HepG2 (cell line): ENCODE measurements around the gene ACTR1A. TPM values are rescaled to one million over a fixed set of nuclear protein-coding genes. Genes with fewer than 3 reads are reported as not detected.

Experiments used
- ADNP ChIP-seq: sonication (generic); formaldehyde crosslinking; IDR thresholded peaks from 2 replicates; pipeline ENCODE4 v1.4.0; 2020; ENCODE audit warnings: missing genetic modification reagents
- ASH2L ChIP-seq: fragments of 300-600, 200-600 bp; sonication (generic); IDR thresholded peaks from 2 replicates; pipeline ENCODE4 v1.7.0; 2017; ENCODE audit warnings: low read depth, mild to moderate bottlenecking, moderate library complexity, mixed read lengths, low read length; ENCODE audit not compliant: insufficient read length
- GLI4 ChIP-seq: sonication (generic); formaldehyde crosslinking; IDR thresholded peaks from 2 replicates; pipeline ENCODE4 v1.5.1; 2020; ENCODE audit warnings: missing genetic modification reagents, mild to moderate bottlenecking, moderate library complexity, borderline replicate concordance
- TBL1XR1 ChIP-seq: fragments of 150-350 bp; IDR thresholded peaks from 2 replicates; pipeline ENCODE4 v1.6.1; 2014; ENCODE audit warnings: borderline replicate concordance, low read length; ENCODE audit not compliant: partially characterized antibody
- TGIF2 ChIP-seq: IDR thresholded peaks from 2 replicates; pipeline ENCODE4 v1.6.1; 2016; ENCODE audit warnings: control low read depth, missing compliant biosample characterization
- TOPORS ChIP-seq: sonication (generic); formaldehyde crosslinking; IDR thresholded peaks from 2 replicates; pipeline ENCODE4 v1.8.0; 2023; ENCODE audit warnings: mild to moderate bottlenecking, missing genetic modification reagents
- TP53 ChIP-seq: sonication (generic); formaldehyde crosslinking; conservative IDR thresholded peaks from 2 replicates; pipeline ENCODE4 v1.4.0; 2020; ENCODE audit warnings: missing genetic modification reagents
- ZIK1 ChIP-seq: sonication (generic); formaldehyde crosslinking; IDR thresholded peaks from 2 replicates; pipeline ENCODE4 v1.5.0; 2020; ENCODE audit warnings: mild to moderate bottlenecking, low read depth, missing genetic modification reagents, borderline replicate concordance
- ZNF124 ChIP-seq: sonication (generic); formaldehyde crosslinking; IDR thresholded peaks from 2 replicates; pipeline ENCODE4 v1.4.0; 2020; ENCODE audit warnings: missing genetic modification reagents
- polyA plus RNA-seq, 8 experiments: library from polyadenylated mRNA; depleted of rRNA in 3 of 8; stranded (reverse) in 7 of 8; unstranded in 1 of 8; fragments of >200 nt; fragmentation: Illumina TruSeq in 4 of 8; extraction: Trizol in 4 of 8; gene quantifications; 2 replicates each; pipeline versions ENCODE4 v1.2.1 to v1.2.3, GENCODE V29; 2011 to 2016; ENCODE audit warnings: low read depth in 4 of 8, missing spikeins in 1 of 8, mixed read lengths in 1 of 8; ENCODE audit not compliant: insufficient read depth in 1 of 8
- total RNA-seq, 5 experiments: library from RNA; depleted of rRNA; stranded (reverse); fragments of >200 nt; fragmentation: Illumina TruSeq; extraction: Trizol; gene quantifications; 2 replicates each; pipeline ENCODE4 v1.2.3, GENCODE V29; 2016; ENCODE audit warnings: low read depth in 1 of 5
- TF ChIP-seq, protein P1 (sequence below): IDR thresholded peaks from 2 replicates; pipeline ENCODE4 v1.6.1; 2016; ENCODE audit warnings: missing compliant biosample characterization, missing genetic modification reagents, borderline replicate concordance
- TF ChIP-seq, protein P2 (sequence below): sonication (generic); formaldehyde crosslinking; IDR thresholded peaks from 2 replicates; pipeline ENCODE4 v1.4.0; 2020; ENCODE audit warnings: low read depth, missing genetic modification reagents
- TF ChIP-seq, protein P3 (sequence below): sonication (generic); formaldehyde crosslinking; IDR thresholded peaks from 2 replicates; pipeline ENCODE4 v1.8.0; 2022; ENCODE audit warnings: mild to moderate bottlenecking, missing genetic modification reagents, borderline replicate concordance
- TF ChIP-seq, protein P4 (sequence below): sonication (generic); formaldehyde crosslinking; IDR thresholded peaks from one replicate; pipeline ENCODE4 v1.5.1; 2020; ENCODE audit warnings: mild to moderate bottlenecking, missing genetic modification reagents; ENCODE audit errors: not compliant biosample characterization

Gene ACTR1A
- total and polyA plus RNA-seq, 2 of the 13 experiments (the other 11 are each of a cell fraction or from before 2014, with no cell fraction given): 59.6 to 62.8 TPM

DNA sequence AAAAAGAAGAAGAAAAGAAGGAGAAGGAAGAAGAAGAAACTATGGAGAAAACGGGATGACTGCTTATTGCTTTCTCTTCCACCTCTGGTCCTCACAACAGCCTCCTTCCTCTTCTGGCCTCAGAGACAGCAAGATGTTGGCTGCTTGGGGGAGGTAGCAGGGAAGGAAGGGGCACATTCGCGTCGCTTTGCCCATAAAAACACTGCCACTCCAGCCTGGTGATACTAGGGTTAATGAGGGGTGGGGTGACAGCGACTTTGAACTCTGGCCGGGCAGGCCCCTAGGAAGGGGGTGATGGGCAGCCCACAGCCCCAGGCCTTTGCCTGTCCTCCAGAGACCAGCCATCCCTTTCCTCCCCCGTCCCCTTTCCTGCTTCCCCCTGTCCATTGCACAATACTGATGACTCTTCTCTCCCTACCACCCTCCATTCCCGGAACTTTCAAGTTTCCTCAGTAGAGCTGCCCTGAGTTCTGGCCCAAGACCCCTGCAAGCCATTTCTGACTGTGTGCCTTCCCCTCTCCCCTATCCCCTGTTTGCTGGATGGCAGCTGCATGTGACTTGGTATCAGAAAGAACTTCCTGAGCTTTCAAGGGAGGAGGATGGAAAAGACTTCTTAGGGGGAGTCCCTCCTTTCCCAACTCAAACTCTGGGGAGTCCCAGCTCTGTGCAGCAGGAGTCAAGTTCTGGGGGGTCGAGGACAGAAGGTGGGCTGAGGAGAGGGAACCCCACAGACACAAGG lies 67.9 kb downstream of the ACTR1A start (continued):
- TF ChIP-seq ZNF124 (CRISPR knock-in tag): 0 out of 2 replicates have a peak, but pooled peaks have one; percentile 13
- no peak for TF ChIP-seq TP53 (CRISPR knock-in tag)
- TF ChIP-seq TBL1XR1: peak; percentile 13
- TF ChIP-seq TOPORS (CRISPR knock-in tag): no peak
- no peak for TF ChIP-seq GLI4 (CRISPR knock-in tag)
- TF ChIP-seq, protein P1, sequence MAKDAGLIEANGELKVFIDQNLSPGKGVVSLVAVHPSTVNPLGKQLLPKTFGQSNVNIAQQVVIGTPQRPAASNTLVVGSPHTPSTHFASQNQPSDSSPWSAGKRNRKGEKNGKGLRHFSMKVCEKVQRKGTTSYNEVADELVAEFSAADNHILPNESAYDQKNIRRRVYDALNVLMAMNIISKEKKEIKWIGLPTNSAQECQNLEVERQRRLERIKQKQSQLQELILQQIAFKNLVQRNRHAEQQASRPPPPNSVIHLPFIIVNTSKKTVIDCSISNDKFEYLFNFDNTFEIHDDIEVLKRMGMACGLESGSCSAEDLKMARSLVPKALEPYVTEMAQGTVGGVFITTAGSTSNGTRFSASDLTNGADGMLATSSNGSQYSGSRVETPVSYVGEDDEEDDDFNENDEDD (CRISPR knock-in tag): no peak
- TF ChIP-seq ZIK1 (CRISPR knock-in tag): no peak; the same call in 1 of the 2 replicates
- TF ChIP-seq, protein P2, sequence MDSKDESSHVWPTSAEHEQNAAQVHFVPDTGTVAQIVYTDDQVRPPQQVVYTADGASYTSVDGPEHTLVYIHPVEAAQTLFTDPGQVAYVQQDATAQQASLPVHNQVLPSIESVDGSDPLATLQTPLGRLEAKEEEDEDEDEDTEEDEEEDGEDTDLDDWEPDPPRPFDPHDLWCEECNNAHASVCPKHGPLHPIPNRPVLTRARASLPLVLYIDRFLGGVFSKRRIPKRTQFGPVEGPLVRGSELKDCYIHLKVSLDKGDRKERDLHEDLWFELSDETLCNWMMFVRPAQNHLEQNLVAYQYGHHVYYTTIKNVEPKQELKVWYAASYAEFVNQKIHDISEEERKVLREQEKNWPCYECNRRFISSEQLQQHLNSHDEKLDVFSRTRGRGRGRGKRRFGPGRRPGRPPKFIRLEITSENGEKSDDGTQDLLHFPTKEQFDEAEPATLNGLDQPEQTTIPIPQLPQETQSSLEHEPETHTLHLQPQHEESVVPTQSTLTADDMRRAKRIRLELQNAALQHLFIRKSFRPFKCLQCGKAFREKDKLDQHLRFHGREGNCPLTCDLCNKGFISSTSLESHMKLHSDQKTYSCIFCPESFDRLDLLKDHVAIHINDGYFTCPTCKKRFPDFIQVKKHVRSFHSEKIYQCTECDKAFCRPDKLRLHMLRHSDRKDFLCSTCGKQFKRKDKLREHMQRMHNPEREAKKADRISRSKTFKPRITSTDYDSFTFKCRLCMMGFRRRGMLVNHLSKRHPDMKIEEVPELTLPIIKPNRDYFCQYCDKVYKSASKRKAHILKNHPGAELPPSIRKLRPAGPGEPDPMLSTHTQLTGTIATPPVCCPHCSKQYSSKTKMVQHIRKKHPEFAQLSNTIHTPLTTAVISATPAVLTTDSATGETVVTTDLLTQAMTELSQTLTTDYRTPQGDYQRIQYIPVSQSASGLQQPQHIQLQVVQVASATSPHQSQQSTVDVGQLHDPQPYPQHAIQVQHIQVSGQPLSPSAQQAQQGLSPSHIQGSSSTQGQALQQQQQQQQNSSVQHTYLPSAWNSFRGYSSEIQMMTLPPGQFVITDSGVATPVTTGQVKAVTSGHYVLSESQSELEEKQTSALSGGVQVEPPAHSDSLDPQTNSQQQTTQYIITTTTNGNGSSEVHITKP (CRISPR knock-in tag): peak; percentile 89
- TF ChIP-seq, protein P3, sequence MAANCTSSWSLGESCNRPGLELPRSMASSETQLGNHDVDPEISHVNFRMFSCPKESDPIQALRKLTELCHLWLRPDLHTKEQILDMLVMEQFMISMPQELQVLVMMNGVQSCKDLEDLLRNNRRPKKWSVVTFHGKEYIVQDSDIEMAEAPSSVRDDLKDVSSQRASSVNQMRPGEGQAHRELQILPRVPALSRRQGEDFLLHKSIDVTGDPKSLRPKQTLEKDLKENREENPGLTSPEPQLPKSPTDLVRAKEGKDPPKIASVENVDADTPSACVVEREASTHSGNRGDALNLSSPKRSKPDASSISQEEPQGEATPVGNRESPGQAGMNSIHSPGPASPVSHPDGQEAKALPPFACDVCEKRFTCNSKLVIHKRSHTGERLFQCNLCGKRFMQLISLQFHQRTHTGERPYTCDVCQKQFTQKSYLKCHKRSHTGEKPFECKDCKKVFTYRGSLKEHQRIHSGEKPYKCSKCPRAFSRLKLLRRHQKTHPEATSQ (CRISPR knock-in tag): no peak
- peak; percentile 27 for TF ChIP-seq ASH2L
- TF ChIP-seq ADNP (CRISPR knock-in tag): no peak
- peak; percentile 30; the same call in 1 of the 2 replicates for TF ChIP-seq TGIF2 (CRISPR knock-in tag)
- TF ChIP-seq, protein P4, sequence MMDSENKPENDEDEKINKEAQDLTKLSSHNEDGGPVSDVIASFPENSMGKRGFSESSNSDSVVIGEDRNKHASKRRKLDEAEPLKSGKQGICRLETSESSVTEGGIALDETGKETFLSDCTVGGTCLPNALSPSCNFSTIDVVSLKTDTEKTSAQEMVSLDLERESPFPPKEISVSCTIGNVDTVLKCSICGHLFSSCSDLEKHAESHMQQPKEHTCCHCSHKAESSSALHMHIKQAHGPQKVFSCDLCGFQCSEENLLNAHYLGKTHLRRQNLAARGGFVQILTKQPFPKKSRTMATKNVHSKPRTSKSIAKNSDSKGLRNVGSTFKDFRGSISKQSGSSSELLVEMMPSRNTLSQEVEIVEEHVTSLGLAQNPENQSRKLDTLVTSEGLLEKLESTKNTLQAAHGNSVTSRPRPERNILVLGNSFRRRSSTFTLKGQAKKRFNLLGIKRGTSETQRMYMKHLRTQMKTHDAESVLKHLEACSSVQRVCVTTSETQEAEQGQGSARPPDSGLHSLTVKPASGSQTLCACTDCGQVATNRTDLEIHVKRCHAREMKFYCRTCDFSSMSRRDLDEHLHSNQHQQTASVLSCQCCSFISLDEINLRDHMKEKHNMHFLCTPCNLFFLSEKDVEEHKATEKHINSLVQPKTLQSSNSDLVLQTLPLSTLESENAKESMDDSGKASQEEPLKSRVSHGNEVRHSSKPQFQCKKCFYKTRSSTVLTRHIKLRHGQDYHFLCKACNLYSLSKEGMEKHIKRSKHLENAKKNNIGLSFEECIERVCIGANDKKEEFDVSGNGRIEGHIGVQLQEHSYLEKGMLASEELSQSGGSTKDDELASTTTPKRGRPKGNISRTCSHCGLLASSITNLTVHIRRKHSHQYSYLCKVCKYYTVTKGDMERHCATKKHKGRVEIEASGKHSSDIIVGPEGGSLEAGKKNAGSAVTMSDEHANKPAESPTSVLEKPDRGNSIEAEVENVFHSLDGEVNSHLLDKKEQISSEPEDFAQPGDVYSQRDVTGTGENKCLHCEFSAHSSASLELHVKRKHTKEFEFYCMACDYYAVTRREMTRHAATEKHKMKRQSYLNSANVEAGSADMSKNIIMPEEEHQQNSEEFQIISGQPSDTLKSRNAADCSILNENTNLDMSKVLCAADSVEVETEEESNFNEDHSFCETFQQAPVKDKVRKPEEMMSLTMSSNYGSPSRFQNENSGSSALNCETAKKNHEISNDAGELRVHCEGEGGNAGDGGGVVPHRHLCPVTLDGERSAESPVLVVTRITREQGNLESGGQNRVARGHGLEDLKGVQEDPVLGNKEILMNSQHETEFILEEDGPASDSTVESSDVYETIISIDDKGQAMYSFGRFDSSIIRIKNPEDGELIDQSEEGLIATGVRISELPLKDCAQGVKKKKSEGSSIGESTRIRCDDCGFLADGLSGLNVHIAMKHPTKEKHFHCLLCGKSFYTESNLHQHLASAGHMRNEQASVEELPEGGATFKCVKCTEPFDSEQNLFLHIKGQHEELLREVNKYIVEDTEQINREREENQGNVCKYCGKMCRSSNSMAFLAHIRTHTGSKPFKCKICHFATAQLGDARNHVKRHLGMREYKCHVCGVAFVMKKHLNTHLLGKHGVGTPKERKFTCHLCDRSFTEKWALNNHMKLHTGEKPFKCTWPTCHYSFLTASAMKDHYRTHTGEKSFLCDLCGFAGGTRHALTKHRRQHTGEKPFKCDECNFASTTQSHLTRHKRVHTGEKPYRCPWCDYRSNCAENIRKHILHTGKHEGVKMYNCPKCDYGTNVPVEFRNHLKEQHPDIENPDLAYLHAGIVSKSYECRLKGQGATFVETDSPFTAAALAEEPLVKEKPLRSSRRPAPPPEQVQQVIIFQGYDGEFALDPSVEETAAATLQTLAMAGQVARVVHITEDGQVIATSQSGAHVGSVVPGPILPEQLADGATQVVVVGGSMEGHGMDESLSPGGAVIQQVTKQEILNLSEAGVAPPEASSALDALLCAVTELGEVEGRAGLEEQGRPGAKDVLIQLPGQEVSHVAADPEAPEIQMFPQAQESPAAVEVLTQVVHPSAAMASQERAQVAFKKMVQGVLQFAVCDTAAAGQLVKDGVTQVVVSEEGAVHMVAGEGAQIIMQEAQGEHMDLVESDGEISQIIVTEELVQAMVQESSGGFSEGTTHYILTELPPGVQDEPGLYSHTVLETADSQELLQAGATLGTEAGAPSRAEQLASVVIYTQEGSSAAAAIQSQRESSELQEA (CRISPR knock-in tag): peak; percentile 23
